ENCODE results near the gene IL3. TPM values are rescaled to one million over a fixed set of nuclear protein-coding genes. Genes with fewer than 3 reads are reported as not detected.

Gene IL3
- total RNA-seq, 5 donors from 2014 or later (not counting 1 experiment from before 2014, with no cell fraction given) = not detected

GRCh38 chr5:132024117-132024435 lies 36.4 kb upstream of the IL3 start:
- H3K9me3 ChIP-seq = no peaks in the 10 kb centered on the region
- H3K4me1 Mint-ChIP-seq = peaks cover 25 to 27% (median 26%) of the 10 kb centered on the region in 3 donors
- H3K27ac ChIP-seq (ENCODE audit: low read length) = no peak overlapping the region
- peaks cover 0 to 8% of the 10 kb centered on the region in 2 donors for H3K27me3 Mint-ChIP-seq
- H3K36me3 ChIP-seq (ENCODE audit: control insufficient read depth in 2 of 2, extremely low read depth in 1 of 2, insufficient read depth in 1 of 2, low read length in 1 of 2) = no peaks in the 10 kb centered on the region
- no peak overlapping the region for H3K4me3 Mint-ChIP-seq
- no peaks in the 10 kb centered on the region for H3K36me3 Mint-ChIP-seq
- ChIA-PET CTCF (interaction anchor here in 1 of 2 donors (0.7 kb wide), 1 partner anchor 435 kb away, joined by 3 read pairs; no protein-coding TSS in a partner anchor), POLR2A (interaction anchor here in 1 of 2 donors (0.6 kb wide), 1 partner anchor 337 kb away, joined by 3 read pairs; no protein-coding TSS in a partner anchor)
- peaks cover 10 to 49% of the 10 kb centered on the region in 2 experiments for H3K4me1 ChIP-seq (ENCODE audit: control insufficient read depth in 1 of 2, extremely low read depth in 1 of 2, insufficient read depth in 2 of 2, low read length in 2 of 2)
- DNase-seq = no peak
- no peaks in the 10 kb centered on the region for H3K9me3 Mint-ChIP-seq
- H3K27ac Mint-ChIP-seq = no peak overlapping the region
- no peak for ATAC-seq (replicated peaks in 1 of 4)
- H3K27me3 ChIP-seq (replicated peaks in 1 of 2; ENCODE audit: control insufficient read depth in 2 of 2, extremely low read depth in 1 of 2, insufficient read depth in 2 of 2, low read length in 1 of 2) = no peaks in the 10 kb centered on the region
- 75% methylated on average over 1 of the region's 4 CpGs for WGBS (ENCODE audit: insufficient coverage)
- H3K4me3 ChIP-seq (ENCODE audit: control insufficient read depth in 1 of 2, extremely low read depth in 1 of 2, low read length in 1 of 2) = no peak overlapping the region

DNA sequence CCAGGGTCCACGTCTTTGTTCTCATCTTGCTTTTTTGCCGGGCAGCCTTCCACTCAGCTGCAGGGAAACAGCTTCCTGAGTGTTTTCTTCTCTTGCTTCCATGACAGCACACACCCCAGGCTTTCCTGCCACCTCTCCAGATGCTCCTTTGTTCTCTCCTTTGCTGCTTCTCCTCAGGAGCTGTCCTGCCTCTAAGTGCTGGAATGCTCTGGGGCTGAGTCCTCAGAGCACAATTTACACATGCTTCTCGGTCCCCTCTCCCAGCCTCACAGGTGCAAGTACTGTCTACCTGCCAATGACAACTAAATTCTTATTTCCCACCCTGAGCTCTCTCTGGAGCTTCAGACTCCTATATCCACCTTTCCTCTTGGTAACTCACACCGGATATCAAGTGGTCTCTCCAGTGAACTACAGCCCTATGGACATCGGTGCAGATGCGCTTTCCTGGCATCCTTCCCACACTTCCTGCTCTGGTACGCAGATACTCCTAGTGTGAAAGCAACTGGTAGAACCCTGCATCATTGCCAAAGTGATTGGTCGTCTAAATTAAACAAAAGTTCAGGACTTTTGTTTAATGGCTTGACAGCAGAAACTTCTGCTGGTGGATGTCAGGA lies 35.6 kb upstream of the IL3 start:
- 95% methylated on average over 8 of the region's 8 CpGs for WGBS (ENCODE audit: insufficient coverage)
- Histone ChIP-seq H3K4me1 (ENCODE audit: control insufficient read depth in 1 of 2, extremely low read depth in 1 of 2, insufficient read depth in 2 of 2, low read length in 2 of 2) (peaks cover 4 to 41% of the 10 kb centered on the region in 2 experiments), H3K27ac (ENCODE audit: low read length) (no peak overlapping the region), H3K9me3 (no peaks in the 10 kb centered on the region), H3K36me3 (ENCODE audit: control insufficient read depth in 2 of 2, extremely low read depth in 1 of 2, insufficient read depth in 1 of 2, low read length in 1 of 2) (no peaks in the 10 kb centered on the region), H3K27me3 (replicated peaks in 1 of 2; ENCODE audit: control insufficient read depth in 2 of 2, extremely low read depth in 1 of 2, insufficient read depth in 2 of 2, low read length in 1 of 2) (no peaks in the 10 kb centered on the region), H3K4me3 (ENCODE audit: control insufficient read depth in 1 of 2, extremely low read depth in 1 of 2, low read length in 1 of 2) (no peak overlapping the region)
- no peaks in the 10 kb centered on the region for H3K9me3 Mint-ChIP-seq
- ChIA-PET CTCF (no interaction called here), POLR2A (interaction anchor here in 1 of 2 donors (0.6 kb wide), 1 partner anchor 1452 kb away, joined by 3 read pairs; no protein-coding TSS in a partner anchor)
- H3K4me3 Mint-ChIP-seq = no peak overlapping the region
- DNase-seq (peak in 1 of 35 experiments; percentile 3), ATAC-seq (replicated peaks in 1 of 4) (no peak)
- peaks cover 3 to 13% of the 10 kb centered on the region in 2 donors for H3K27me3 Mint-ChIP-seq
- H3K27ac Mint-ChIP-seq = no peak overlapping the region
- peaks cover 18 to 28% (median 20%) of the 10 kb centered on the region in 3 donors for H3K4me1 Mint-ChIP-seq
- H3K36me3 Mint-ChIP-seq = no peaks in the 10 kb centered on the region

DNA sequence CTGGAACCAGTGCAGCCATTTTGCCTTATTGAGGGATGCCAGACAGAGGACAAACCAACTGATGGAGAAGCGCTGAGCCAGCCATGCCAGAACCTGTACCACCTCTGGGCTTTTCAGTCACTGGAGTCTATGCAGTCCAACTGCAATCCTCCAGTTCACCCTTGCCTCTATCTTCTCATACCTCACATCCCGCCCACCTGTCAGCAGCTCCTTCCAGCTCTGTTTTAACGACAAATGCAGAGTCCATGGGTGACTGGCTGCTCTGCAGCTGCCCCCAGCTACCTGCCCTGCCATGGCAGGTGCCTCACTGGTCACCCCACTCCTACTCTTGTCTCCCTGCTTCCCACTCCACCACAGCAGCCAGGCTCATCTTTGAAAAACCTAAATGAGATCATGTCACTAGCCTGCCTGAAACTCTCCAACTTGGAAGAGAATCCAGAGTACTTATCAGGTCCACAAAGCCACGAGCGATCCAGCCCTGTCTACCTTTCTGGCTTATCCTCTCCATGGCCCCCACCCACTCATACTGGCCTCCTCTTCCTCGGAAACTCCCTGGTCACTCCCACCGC lies 35.0 kb upstream of the IL3 start:
- whole genome bisulfite sequencing (ENCODE audit: insufficient coverage) = 94% methylated on average over 7 of the region's 7 CpGs
- ATAC-seq (replicated peaks in 1 of 4) = no peak
- peak in 1 of 35 experiments; percentile 3 for DNase-seq
- H3K27me3 ChIP-seq (replicated peaks in 1 of 2; ENCODE audit: control insufficient read depth in 2 of 2, extremely low read depth in 1 of 2, insufficient read depth in 2 of 2, low read length in 1 of 2) = peaks cover 0 to 6% of the 10 kb centered on the region in 2 experiments
- ChIA-PET POLR2A (interaction anchor here in 1 of 2 donors (0.6 kb wide), 1 partner anchor 1452 kb away, joined by 3 read pairs; no protein-coding TSS in a partner anchor), CTCF (no interaction called here)
- Mint-ChIP-seq H3K4me1 (peaks cover 12 to 25% (median 14%) of the 10 kb centered on the region in 3 donors), H3K9me3 (no peaks in the 10 kb centered on the region), H3K4me3 (no peak overlapping the region), H3K27ac (no peak overlapping the region), H3K27me3 (peaks cover 3 to 19% of the 10 kb centered on the region in 2 donors), H3K36me3 (no peaks in the 10 kb centered on the region)
- no peak overlapping the region for H3K27ac ChIP-seq (ENCODE audit: low read length)
- no peaks in the 10 kb centered on the region for H3K9me3 ChIP-seq
- H3K4me3 ChIP-seq (ENCODE audit: control insufficient read depth in 1 of 2, extremely low read depth in 1 of 2, low read length in 1 of 2) = no peak overlapping the region
- peaks cover under 1 to 35% of the 10 kb centered on the region in 2 experiments for H3K4me1 ChIP-seq (ENCODE audit: control insufficient read depth in 1 of 2, extremely low read depth in 1 of 2, insufficient read depth in 2 of 2, low read length in 2 of 2)
- no peaks in the 10 kb centered on the region for H3K36me3 ChIP-seq (ENCODE audit: control insufficient read depth in 2 of 2, extremely low read depth in 1 of 2, insufficient read depth in 1 of 2, low read length in 1 of 2)

GRCh38 chr5:132026516-132027008 lies 33.9 kb upstream of the IL3 start:
- H3K4me1 ChIP-seq (ENCODE audit: control insufficient read depth in 1 of 2, extremely low read depth in 1 of 2, insufficient read depth in 2 of 2, low read length in 2 of 2) = peaks cover 0 to 28% of the 10 kb centered on the region in 2 experiments
- DNase-seq (peak in 31 of 35 experiments; percentile 24 to 78 (median 44)), ATAC-seq (replicated peaks in 1 of 4) (peak in 3 of 4 experiments; percentile 53 to 87 (median 81))
- H3K4me1 Mint-ChIP-seq = peaks cover 5 to 20% (median 6%) of the 10 kb centered on the region in 3 donors
- H3K9me3 ChIP-seq = no peaks in the 10 kb centered on the region
- peak overlapping the region; percentile 35 for H3K27ac ChIP-seq (ENCODE audit: low read length)
- WGBS (ENCODE audit: insufficient coverage) = 10% methylated on average over 3 of the region's 5 CpGs
- CTCF ChIA-PET = no interaction called here
- H3K4me3 Mint-ChIP-seq = no peak overlapping the region
- peaks cover 6 to 22% of the 10 kb centered on the region in 2 donors for H3K27me3 Mint-ChIP-seq
- H3K36me3 Mint-ChIP-seq = no peaks in the 10 kb centered on the region
- H3K4me3 ChIP-seq (ENCODE audit: control insufficient read depth in 1 of 2, extremely low read depth in 1 of 2, low read length in 1 of 2) = no peak overlapping the region
- POLR2A ChIA-PET = no interaction called here
- peak overlapping the region in 1 of 2 donors; percentile 46 for H3K27ac Mint-ChIP-seq
- no peaks in the 10 kb centered on the region for H3K36me3 ChIP-seq (ENCODE audit: control insufficient read depth in 2 of 2, extremely low read depth in 1 of 2, insufficient read depth in 1 of 2, low read length in 1 of 2)
- no peaks in the 10 kb centered on the region for H3K9me3 Mint-ChIP-seq
- H3K27me3 ChIP-seq (replicated peaks in 1 of 2; ENCODE audit: control insufficient read depth in 2 of 2, extremely low read depth in 1 of 2, insufficient read depth in 2 of 2, low read length in 1 of 2) = peaks cover 0 to 7% of the 10 kb centered on the region in 2 experiments

DNA sequence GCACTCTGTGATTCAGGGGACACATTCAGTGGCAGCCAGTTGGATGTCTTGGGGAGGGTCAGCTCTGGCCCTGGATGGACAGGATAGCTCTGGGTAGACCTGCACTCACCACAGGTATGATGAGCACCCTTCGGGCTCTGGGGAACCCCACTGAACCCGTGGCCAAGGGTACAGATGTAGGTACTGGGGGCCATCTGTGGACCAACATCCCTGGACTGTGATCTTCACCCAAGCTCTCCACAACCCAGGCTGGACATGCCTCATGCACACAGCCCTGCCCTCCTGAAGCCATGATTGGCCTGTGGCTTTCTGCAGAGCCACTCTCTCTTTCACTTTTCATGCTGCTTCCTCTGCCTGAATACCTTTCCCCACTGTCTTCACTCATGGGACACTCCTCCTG lies 33.4 kb upstream of the IL3 start:
- Histone ChIP-seq H3K36me3 (ENCODE audit: control insufficient read depth in 2 of 2, extremely low read depth in 1 of 2, insufficient read depth in 1 of 2, low read length in 1 of 2) (no peaks in the 10 kb centered on the region), H3K27ac (ENCODE audit: low read length) (peak overlapping the region; percentile 35), H3K4me1 (ENCODE audit: control insufficient read depth in 1 of 2, extremely low read depth in 1 of 2, insufficient read depth in 2 of 2, low read length in 2 of 2) (peaks cover 0 to 28% of the 10 kb centered on the region in 2 experiments), H3K9me3 (no peaks in the 10 kb centered on the region), H3K27me3 (replicated peaks in 1 of 2; ENCODE audit: control insufficient read depth in 2 of 2, extremely low read depth in 1 of 2, insufficient read depth in 2 of 2, low read length in 1 of 2) (peaks cover 0 to 7% of the 10 kb centered on the region in 2 experiments), H3K4me3 (ENCODE audit: control insufficient read depth in 1 of 2, extremely low read depth in 1 of 2, low read length in 1 of 2) (no peak overlapping the region)
- Mint-ChIP-seq H3K36me3 (no peaks in the 10 kb centered on the region), H3K27ac (no peak overlapping the region), H3K9me3 (no peaks in the 10 kb centered on the region), H3K4me3 (peak overlapping the region in 1 of 3 donors; percentile 30), H3K4me1 (peaks cover 5 to 20% (median 6%) of the 10 kb centered on the region in 3 donors), H3K27me3 (peaks cover 6 to 22% of the 10 kb centered on the region in 2 donors)
- ATAC-seq (replicated peaks in 1 of 4) (no peak), DNase-seq (peak in 1 of 35 experiments; percentile 34)
- POLR2A ChIA-PET = no interaction called here
- CTCF ChIA-PET = no interaction called here
- no CpG with 5 or more reads among the region's 2 CpGs for WGBS (ENCODE audit: insufficient coverage)

DNA sequence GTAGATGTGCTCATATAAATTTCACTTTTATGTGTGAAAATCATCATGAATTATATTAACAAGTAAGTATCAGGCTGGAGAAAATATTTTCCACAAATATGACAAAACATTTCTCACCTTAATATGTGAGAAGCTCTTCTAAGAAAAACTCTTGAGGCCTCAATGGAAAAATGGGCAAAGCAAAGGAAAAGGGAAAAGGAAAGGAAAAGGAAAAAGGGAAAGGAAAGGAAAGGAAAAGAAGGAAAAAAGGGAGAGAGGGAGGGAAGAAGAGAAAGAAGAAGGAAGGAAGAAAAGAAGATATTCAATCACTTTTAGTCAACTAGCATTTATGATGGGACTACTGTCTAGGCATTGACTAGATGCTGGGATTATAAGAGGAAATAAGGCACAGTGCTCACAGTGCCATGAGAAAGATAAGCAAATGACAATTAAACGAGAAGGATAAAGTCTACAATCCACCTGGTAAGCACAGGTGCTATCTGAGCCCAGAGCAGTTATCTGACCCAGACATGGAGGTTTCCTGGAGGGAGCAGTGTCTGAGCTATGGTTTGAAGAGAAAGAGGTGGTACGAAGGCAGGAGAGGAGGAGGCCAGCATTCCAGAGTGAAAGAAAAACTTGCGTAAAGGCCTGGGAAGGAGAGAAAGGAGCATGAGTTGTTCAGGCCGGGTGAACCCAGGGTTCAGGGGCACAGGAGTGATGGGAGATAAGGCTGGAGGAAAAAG lies 30.7 kb upstream of the IL3 start:
- no peak overlapping the region for H3K27ac Mint-ChIP-seq
- no peak for DNase-seq
- Histone ChIP-seq H3K27me3 (replicated peaks in 1 of 2; ENCODE audit: control insufficient read depth in 2 of 2, extremely low read depth in 1 of 2, insufficient read depth in 2 of 2, low read length in 1 of 2) (peaks cover 0 to 7% of the 10 kb centered on the region in 2 experiments), H3K9me3 (no peaks in the 10 kb centered on the region), H3K4me1 (ENCODE audit: control insufficient read depth in 1 of 2, extremely low read depth in 1 of 2, insufficient read depth in 2 of 2, low read length in 2 of 2) (peaks cover 0 to 28% of the 10 kb centered on the region in 2 experiments), H3K4me3 (ENCODE audit: control insufficient read depth in 1 of 2, extremely low read depth in 1 of 2, low read length in 1 of 2) (no peak overlapping the region), H3K36me3 (ENCODE audit: control insufficient read depth in 2 of 2, extremely low read depth in 1 of 2, insufficient read depth in 1 of 2, low read length in 1 of 2) (no peaks in the 10 kb centered on the region), H3K27ac (ENCODE audit: low read length) (no peak overlapping the region)
- 100% methylated on average over 4 of the region's 4 CpGs for WGBS (ENCODE audit: insufficient coverage)
- H3K36me3 Mint-ChIP-seq = no peaks in the 10 kb centered on the region
- ChIA-PET POLR2A (no interaction called here), CTCF (interaction anchor here in 1 of 2 donors (0.6 kb wide), 1 partner anchor 184 kb away, joined by 5 read pairs; no protein-coding TSS in a partner anchor)
- H3K9me3 Mint-ChIP-seq = peaks cover 4 to 11% (median 4%) of the 10 kb centered on the region in 3 donors
- H3K4me3 Mint-ChIP-seq = no peak overlapping the region
- no peak for ATAC-seq (replicated peaks in 1 of 4)
- peaks cover 4 to 20% (median 5%) of the 10 kb centered on the region in 3 donors for H3K4me1 Mint-ChIP-seq
- peaks cover 10 to 22% of the 10 kb centered on the region in 2 donors for H3K27me3 Mint-ChIP-seq

All from T-cell (primary cell).